HEK293T (cell line): ENCODE results near the gene MPZL1.
"Not testable (repeated sequence)": the region's sequence is repeated elsewhere in the genome, so short reads cannot be mapped to it uniquely, and the experiment has no call there.

Source experiments
- FOXA1 ChIP-seq: fragments of 450-650 bp; IDR thresholded peaks from 2 replicates; pipeline ENCODE4 v1.6.1; 2016; ENCODE audit warnings: mild to moderate bottlenecking
- FOXM1 ChIP-seq: fragments of 450-650 bp; IDR thresholded peaks from 2 replicates; pipeline ENCODE4 v1.6.1; 2017; ENCODE audit warnings: mild to moderate bottlenecking, borderline replicate concordance

- not testable (repeated sequence) for TF ChIP-seq FOXM1, FOXA1
Measured at GRCh38 chr1:167719715-167720421, 1.9 kb upstream of the MPZL1 start.
